Effector CD4-positive, alpha-beta T cell (primary cell): Measurements from ENCODE around the gene UQCRQ.
A peak's percentile ranks its signal among the peaks of the same experiment; 100 is the strongest.

Source experiments
- DNase-seq: peaks from one replicate; pipeline ENCODE4 v3.0.0-alpha.2; 2020
- total RNA-seq: gene quantifications from one replicate; lab custom pipeline; 2026; lab: John Stamatoyannopoulos, UW

Gene UQCRQ
- total RNA-seq = 24.6 reads per million, percentile 51 among the genes with 10 or more reads in this experiment

GRCh38 chr5:132866342-132867045 lies at the start of gene UQCRQ, which contains the start of gene GDF9:
TSS of gene UQCRQ (plus strand) at chr5:132866642. CDS start at chr5:132866882, 240 bp downstream.
TSS of gene GDF9 (minus strand) at chr5:132866469. CDS start at chr5:132864533, 1,936 bp downstream.
- peak; percentile 90 for DNase-seq

GRCh38 chr5:132817011-132817410 lies 49.4 kb upstream of the UQCRQ start:
- DNase-seq = no peak

- no peak for DNase-seq
Observed at GRCh38 chr5:132819468-132819867, 47.0 kb upstream of the UQCRQ start.

GRCh38 chr5:132820162-132820754 lies 46.2 kb upstream of the UQCRQ start:
- DNase-seq = peak; percentile 87

GRCh38 chr5:132821350-132821749 lies 45.1 kb upstream of the UQCRQ start:
- no peak for DNase-seq

- DNase-seq = no peak
Observed at GRCh38 chr5:132821791-132822190, 44.7 kb upstream of the UQCRQ start.

- no peak for DNase-seq
Observed at GRCh38 chr5:132822650-132823480, 43.6 kb upstream of the UQCRQ start.

GRCh38 chr5:132823481-132824050 lies 42.9 kb upstream of the UQCRQ start:
- DNase-seq = no peak

- no peak for DNase-seq
Observed at GRCh38 chr5:132824426-132824825, 42.0 kb upstream of the UQCRQ start.

- no peak for DNase-seq
Observed at GRCh38 chr5:132825033-132825833, 41.2 kb upstream of the UQCRQ start.

GRCh38 chr5:132825834-132826391 lies 40.5 kb upstream of the UQCRQ start:
- no peak for DNase-seq

- DNase-seq = no peak
Observed at GRCh38 chr5:132826424-132827082, 39.9 kb upstream of the UQCRQ start.

GRCh38 chr5:132827943-132828673 lies 38.3 kb upstream of the UQCRQ start:
- DNase-seq = no peak

- DNase-seq = no peak
Observed at GRCh38 chr5:132828846-132829494, 37.5 kb upstream of the UQCRQ start.

GRCh38 chr5:132829742-132830435 lies 36.6 kb upstream of the UQCRQ start:
- peak; percentile 53 for DNase-seq

GRCh38 chr5:132830436-132831094 lies 35.9 kb upstream of the UQCRQ start, which contains the start of gene SHROOM1:
TSS of gene SHROOM1 (minus strand) at chr5:132830647. CDS start at chr5:132826140, 4,507 bp downstream.
- DNase-seq = no peak

- DNase-seq = no peak
Observed at GRCh38 chr5:132831095-132831860, 35.2 kb upstream of the UQCRQ start.

- no peak for DNase-seq
Observed at GRCh38 chr5:132832612-132833011, 33.8 kb upstream of the UQCRQ start.
